Gastroesophageal sphincter (tissue), 2 donors: ENCODE data around the gene ZNF454.

Experiments used
- EP300 ChIP-seq: sonication (generic); formaldehyde crosslinking; IDR thresholded peaks from one replicate; pipeline ENCODE4 v1.6.1; 2017; ENCODE audit warnings: antibody characterized with exemption, mild to moderate bottlenecking
- POLR2A ChIP-seq, 2 donors: fragments of 450-650 bp; IDR thresholded peaks; one replicate each; pipeline ENCODE4 v1.6.1; 2017; ENCODE audit warnings: antibody characterized with exemption in 2 of 2, mild to moderate bottlenecking in 2 of 2, moderate library complexity in 1 of 2

DNA sequence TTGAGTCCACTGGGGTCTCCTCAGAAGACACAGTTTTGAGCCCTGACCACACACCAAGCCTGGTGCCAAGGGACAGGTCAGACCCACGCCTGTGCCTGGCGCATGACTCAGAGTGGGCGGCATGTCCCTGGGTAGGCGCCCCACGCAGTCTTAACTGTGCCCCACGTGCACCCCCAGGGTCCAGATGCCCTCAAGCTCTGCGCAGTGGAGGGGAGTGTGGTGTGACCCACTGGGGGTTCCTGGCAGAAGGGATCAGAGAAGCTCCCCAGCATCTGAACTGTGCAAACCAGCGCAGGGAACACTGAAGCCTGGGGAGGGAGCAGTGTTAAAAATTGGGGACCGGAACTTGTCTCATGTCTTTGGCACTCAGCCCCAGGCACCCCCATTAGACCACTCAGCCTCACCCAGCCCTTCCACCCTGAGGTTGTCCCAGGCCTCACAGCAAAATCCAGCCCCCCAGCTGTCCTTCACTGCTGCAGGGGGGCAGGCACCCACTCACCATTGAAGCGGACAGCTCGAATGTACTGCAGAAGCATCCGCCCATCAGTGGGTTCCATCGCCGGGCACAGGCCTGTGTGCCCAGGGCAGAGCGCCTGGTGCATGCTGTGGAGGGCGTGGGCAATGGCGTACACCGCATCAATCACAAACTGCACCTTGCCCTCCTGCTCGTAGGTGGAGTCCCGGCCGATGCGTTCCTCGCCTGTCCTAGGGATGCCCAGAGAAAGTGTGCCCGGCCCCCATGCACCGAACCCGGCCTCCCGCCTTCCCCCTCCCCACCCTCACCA lies 47.6 kb downstream of the ZNF454 start:
- TF ChIP-seq EP300 (no peak), POLR2A (IDR thresholded peaks at IDR 0.05) (no peak)
